ENCODE data around the gene LZIC.

GRCh38 chr1:9929431-9930385, 13.5 kb downstream of the LZIC start:
- TF ChIP-seq GATA3 (IDR thresholded peaks at IDR 0.05; ENCODE audit: low read depth, low read length) (no peak), GATA2 (IDR thresholded peaks at IDR 0.05; ENCODE audit: low read depth, low read length) (no peak)

Data from SH-SY5Y (cell line).